Stimulated activated CD8-positive, alpha-beta memory T cell treated with anti-CD3 and anti-CD28 coated beads, Interleukin-15, amount 100 ng/mL, for 4 hours (primary cell): ENCODE data around the gene ZNF570.
A peak's percentile ranks its signal among the peaks of the same experiment; 100 is the strongest.

Experiments used
- DNase-seq, 2 donors: peaks; one replicate each; pipeline ENCODE4 v3.0.0-alpha.2; 2020; ENCODE audit warnings: low read depth in 2 of 2

Gene ZNF570

DNA sequence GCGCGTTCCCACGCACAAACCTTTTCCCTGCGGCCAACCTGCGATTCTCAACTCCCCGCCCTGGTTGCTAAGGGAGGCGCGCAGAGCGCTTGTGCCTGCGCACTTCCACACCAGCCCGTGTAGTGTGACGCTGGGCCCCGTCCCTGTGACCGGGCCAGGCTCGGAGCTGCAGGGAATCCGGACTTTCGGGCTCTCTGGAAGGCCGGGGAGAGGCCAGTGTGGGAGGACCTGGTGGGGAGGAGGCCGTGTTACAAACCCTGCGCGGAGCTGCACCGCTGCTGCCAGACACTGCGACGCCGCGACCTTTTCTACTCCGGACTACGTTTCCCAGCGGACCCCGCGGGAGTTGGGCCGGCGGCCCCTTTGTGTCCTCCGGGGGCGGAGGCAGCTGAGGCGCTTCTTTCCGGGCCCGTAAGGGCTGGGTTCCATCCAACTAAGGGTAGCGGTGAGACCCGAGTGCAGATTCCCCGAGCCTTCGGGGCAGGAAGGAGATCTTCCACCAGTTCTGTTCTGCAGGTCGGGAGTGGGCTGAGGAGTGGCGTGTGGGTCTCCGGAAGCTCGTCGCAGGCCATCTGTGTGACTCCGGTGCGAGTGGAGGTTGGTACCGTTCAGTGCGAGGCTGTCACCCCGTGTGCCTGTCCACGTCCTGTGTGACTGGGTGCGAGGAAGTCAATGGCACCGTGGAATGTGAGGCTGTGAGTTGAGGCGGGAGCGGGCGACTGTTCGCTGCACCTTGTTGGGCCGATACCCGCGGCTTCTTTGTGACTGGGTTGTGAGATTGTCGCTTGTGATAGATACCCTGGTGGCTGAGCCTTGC lies at the start of gene ZNF570:
Gene ZNF570, plus strand, starts transcription at position 396 of the 817 bp plus-strand sequence. CDS start 999 bp downstream, outside the sequence.
- DNase-seq: peak; percentile 76 to 83

GRCh38 chr19:37452500-37453245 lies 16.5 kb upstream of the ZNF570 start:
- no peak for DNase-seq

DNA sequence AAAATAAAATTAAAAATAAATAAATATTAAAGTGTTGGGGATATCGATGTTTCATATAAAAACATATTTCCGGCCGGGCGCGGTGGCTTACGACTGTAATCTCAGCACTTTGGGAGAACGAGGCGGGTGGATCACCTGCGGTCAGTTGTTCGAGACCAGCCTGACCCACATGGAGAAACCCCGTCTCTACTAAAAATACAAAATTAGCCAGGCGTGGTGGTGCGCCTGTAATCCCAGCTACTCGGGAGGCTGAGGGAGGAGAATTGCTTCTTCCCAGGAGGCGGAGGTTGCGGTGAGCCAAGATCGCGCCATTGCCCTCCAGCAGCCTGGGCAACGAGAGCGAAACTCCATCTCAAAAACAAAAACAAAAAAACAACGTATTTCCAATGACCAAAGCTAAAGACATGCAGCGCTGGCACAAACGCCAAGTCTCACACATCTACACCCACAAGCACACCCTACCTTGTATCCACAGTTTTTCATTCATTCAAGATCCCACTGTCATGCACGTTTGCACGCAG lies 2.8 kb upstream of the ZNF570 start:
- DNase-seq: no peak

GRCh38 chr19:37466798-37467607 lies 2.2 kb upstream of the ZNF570 start, which contains the start of gene ZNF569:
TSS of gene ZNF569 (minus strand) at chr19:37467444. CDS start at chr19:37444921, 22,523 bp downstream.
- DNase-seq: peak; percentile 73 to 75

DNA sequence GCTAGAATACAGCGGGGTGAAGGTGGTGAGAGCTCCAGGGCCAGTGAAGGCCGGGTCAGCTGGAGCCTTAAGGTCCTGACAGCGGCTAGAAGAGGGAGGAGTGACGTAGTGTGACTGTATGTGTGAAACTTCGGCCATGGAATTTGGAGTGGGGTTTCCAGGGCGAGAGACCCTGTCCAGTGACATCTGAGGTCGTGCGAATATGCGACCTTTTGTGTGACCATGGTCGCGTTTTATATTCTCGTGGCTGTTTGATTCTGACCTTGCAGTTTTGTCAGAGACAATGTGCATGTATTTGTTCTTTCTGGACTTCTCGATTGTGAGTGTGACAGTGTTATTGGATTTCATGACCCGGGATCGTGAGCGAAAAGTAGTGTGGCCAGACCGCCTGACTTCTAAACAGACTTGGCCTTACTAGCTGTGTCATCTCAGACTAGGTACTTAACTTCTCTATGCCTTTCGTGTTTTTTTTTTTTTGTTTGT lies 1.5 kb upstream of the ZNF570 start:
- no peak for DNase-seq

DNA sequence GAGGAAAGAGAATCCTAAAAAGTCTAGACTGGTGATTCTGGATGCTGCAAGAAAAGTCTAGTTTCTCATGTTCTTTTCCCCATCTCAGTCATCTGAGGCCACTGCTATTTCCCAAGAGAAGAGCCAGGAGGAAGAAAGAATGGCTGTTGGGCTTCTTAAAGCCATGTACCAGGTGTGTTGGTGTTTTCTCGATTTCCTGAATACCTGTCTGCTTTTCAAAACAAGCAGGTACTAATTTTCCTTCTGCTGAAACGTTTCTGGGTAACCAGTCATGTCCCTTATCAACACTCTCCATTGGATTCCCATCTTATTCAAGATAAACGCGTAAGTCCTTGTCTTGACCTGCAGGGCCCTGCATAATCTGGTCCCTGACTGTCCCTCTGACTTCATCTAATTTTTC lies 1.1 kb downstream of the ZNF570 start:
- DNase-seq: no peak

GRCh38 chr19:37472165-37472564 lies 3.0 kb downstream of the ZNF570 start:
- DNase-seq: no peak

DNA sequence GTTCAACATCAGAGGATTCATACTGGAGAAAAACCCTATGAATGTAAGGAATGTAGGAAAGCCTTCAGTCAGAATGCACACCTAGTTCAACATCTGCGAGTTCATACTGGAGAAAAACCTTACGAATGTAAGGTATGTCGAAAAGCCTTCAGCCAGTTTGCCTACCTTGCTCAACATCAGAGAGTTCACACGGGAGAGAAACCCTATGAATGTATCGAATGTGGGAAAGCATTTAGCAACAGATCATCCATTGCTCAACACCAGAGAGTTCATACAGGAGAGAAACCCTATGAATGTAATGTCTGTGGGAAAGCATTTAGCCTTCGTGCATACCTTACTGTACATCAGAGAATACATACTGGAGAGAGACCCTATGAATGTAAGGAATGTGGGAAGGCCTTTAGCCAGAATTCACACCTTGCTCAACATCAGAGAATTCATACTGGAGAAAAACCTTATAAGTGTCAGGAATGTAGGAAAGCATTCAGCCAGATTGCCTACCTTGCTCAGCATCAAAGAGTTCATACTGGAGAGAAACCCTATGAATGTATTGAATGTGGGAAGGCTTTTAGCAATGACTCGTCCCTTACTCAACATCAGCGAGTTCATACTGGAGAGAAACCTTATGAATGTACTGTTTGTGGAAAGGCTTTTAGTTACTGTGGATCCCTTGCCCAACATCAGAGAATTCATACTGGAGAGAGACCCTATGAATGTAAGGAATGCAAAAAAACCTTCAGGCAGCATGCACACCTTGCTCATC lies 15.4 kb downstream of the ZNF570 start:
- no peak for DNase-seq

DNA sequence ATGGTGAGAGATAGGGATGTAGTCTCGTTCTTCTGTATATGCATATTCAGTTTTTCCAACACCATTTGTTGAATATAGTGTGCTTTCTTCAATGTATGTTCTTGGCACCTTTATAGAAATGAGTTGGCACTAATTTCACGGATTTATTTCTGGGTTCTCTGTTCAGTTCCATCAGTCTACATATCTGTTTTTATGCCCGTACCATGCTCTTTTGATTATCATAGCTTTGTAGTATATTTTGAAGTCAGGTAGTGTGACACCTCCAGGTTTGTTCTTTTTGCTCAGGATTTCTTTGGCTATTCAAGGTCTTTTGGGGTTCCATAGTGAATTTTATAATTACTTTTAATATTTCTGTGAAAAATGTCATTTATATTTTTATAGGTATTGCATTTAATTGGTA lies 23.1 kb downstream of the ZNF570 start:
- DNase-seq: no peak

DNA sequence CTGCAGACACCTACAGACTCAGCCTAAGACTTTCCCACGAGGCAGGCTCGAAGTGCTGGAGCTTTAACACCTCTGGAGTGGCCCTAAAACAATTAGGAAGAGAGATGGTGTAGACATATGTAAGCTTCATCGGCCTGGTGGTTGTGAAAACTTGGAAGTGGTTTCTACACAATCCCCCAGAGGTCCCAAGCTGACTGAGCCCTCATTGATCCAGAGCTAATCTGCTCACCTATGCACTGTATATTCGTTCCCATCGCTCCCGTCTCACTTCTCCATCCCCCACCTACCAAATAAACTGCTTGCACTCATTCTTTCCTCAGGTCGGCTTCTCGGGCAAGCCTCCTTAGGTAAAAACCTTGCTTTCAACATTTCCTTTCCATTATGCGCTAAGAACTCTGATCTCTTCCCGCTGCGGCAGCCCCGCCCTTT lies 36.8 kb downstream of the ZNF570 start:
- peak in 1 of 2 donors; percentile 48 for DNase-seq

DNA sequence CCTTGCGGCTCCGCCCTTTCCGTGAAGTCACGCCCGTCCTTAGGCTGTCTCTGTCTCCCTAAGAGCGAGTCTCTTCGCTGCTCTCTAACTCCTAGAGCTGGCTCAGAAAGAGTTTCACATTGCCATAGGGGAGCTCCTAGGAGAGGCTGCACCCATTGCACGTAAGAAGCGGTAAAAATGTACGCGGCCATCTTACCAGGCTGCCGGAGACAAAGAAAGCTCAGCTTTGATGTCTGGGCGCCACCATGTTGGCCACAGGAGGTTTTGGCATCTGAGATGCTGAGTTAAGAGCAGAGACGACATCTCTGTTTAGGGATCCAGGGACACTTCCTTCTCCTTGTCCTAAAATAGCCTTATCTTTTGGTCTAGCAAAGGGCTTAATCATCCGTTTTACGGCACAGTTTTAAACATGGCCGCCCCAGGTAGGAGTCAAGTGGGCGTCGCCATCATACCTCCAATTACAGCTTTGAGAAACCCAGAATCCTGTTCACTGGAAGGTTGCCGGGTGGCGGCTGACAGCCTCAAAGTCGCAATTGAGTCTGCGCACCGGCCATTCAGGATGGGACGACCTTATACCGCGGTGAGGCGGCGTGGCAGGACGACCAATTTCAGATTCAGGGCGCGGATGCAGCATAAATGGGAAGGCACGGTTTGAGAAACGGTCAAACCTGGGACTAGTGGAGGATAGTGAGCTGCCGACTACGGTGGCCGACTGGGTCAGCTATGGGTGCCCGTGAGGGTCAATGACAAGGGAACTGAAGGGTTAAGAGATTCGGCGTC lies 37.4 kb downstream of the ZNF570 start, which contains the start of gene ZNF793:
Gene ZNF793, plus strand, starts transcription at position 553 of the 780 bp plus-strand sequence. CDS start 16,501 bp downstream, outside the sequence.
- peak; percentile 65 to 69 for DNase-seq

DNA sequence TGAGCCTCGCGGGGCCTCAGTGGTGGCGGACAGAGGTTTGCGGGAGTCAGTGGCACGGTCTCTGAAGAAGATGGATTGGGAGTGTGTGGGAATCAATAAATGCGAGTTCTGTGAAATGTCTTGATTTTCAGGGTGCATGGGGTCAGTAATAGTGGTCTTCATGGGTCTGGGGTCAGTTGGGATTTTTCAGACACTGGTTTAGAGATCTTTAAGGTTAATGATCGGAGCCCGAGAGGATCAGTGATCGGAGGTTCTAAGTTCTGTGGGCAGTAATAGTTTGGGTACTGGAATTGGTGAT lies 38.0 kb downstream of the ZNF570 start:
- DNase-seq: no peak

DNA sequence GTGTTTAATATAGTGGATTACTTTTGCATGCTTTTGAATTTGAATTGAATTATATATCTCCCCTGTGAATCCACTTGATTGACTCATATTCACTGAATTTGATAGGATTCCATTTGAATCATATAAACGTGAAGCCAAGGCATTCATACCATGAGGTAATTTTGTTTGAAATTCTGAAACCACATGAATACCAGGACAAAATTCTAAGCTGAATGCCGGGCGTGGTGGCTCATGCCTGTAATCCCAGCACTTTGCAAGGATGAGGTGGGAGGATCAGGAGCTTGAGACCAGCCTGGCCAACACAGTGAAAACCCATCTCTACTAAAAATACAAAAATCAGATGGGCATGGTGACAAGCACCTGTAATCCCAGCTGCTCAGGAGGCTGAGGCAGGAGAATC lies 42.0 kb downstream of the ZNF570 start:
- no peak for DNase-seq

GRCh38 chr19:37511821-37512220 lies 42.7 kb downstream of the ZNF570 start:
- no peak for DNase-seq

- DNase-seq: no peak
These were observed 44.2 kb downstream of the ZNF570 start for GRCh38 chr19:37513397-37513796.

DNA sequence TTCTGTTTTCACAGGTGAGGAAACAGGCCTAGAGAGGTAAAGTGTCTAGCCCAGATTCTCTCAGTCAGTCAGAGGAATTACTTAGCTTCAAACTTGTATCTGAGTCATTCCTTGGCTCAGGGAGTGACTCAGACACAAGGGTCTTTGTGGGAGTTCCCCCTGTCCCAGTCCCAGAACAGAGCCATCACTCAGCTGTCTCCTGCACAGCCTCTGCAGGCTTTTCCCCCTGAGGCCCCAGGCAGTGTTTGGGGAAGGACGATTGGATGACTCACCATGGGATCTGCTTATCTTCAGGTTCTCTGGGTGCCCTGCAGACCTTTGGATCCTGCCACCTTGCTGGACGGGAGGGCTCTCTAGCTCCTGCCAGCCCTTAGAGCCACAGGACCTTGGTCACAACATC lies 50.7 kb downstream of the ZNF570 start:
- no peak for DNase-seq

DNA sequence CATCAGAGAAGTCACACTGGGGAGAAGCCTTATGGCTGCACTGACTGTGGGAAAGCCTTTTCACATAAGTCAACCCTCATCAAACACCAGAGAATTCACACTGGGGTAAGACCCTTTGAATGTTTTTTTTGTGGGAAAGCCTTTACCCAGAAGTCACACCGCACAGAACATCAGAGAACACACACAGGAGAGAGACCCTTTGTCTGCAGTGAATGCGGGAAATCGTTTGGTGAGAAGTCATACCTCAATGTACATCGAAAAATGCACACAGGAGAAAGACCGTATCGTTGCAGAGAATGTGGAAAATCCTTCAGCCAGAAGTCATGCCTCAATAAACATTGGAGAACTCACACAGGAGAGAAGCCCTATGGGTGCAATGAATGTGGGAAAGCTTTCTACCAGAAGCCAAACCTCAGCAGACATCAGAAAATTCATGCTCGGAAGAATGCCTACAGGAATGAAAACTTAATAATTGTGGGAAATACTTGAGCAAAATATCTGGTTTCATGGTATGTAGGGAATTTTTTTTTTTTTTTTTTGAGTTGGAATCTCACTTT lies 68.3 kb downstream of the ZNF570 start:
- DNase-seq: no peak
